Psoas muscle (tissue), 8 donors: Measurements from ENCODE around the gene CACNA1C. TPM values are rescaled to one million over a fixed set of nuclear protein-coding genes. Genes with fewer than 3 reads are reported as not detected.

Source experiments
- ATAC-seq, 4 donors: fragments of 200-7000 bp; cut with Tn5 transposase; one replicate each; pipeline ENCODE4 v1.9.1; 2020; ENCODE audit warnings: moderate library complexity in 3 of 4, mild to moderate bottlenecking in 2 of 4
- DNase-seq, 2 donors: peaks; one replicate each; pipeline ENCODE4 v3.0.0-alpha.2; 2020
- H3K27ac ChIP-seq: fragments of 200-600 bp; one replicate; pipeline ENCODE4 v1.8.0; 2022
- H3K27me3 ChIP-seq, 3 donors: fragments of 200-600 bp in 1 of 3; one replicate each; pipeline versions ENCODE4 v1.6.1 to v1.8.0; 2013 to 2022; ENCODE audit warnings: low read length in 2 of 3, mild to moderate bottlenecking in 2 of 3, moderate library complexity in 1 of 3; ENCODE audit not compliant: insufficient read depth in 3 of 3
- H3K36me3 ChIP-seq, 2 donors: fragments of 200-600 bp in 1 of 2; one replicate each; pipeline versions ENCODE4 v1.6.1 to v1.8.0; 2013 to 2022; ENCODE audit warnings: low read depth in 1 of 2, mild to moderate bottlenecking in 1 of 2, moderate library complexity in 1 of 2; ENCODE audit not compliant: insufficient read depth in 1 of 2
- H3K4me1 ChIP-seq: fragments of 200-600 bp; one replicate; pipeline ENCODE4 v1.8.0; 2022
- H3K4me3 ChIP-seq: fragments of 200-600 bp; one replicate; pipeline ENCODE4 v1.8.0; 2022; ENCODE audit warnings: mild to moderate bottlenecking
- H3K9me3 ChIP-seq: fragments of 200-600 bp; one replicate; pipeline ENCODE4 v1.8.0; 2022
- CTCF ChIP-seq: fragments of 200-600 bp; IDR thresholded peaks from one replicate; pipeline ENCODE4 v1.8.0; 2022; ENCODE audit warnings: antibody characterized with exemption
- WGBS, 3 donors: extraction: QIAGEN DNeasy Blood & Tissue Kit; methylation state at CpG; one replicate each; pipeline versions ENCODE4 v1.1.6 to v1.1.7; 2013; 5-methylcytosine and 5-hydroxymethylcytosine counted together
- intact Hi-C, 2 donors: fragments of 100-400 bp; cut with DNase I; formaldehyde crosslinking; loops; one replicate each; pipeline versions ENCODE4 v1.11.0 to v1.14.2; 2022
- polyA plus RNA-seq, 3 donors: library from polyadenylated mRNA; stranded (reverse); fragments of 200-250 nt; gene quantifications; one replicate each; pipeline ENCODE4 v1.2.3, GENCODE V29; 2013
- total RNA-seq, 4 donors: library from RNA; stranded (reverse); fragmentation: NEBNext Ultra II Directional in 2 of 4; extraction: Animal tissue kit (Norgen Biotek cat#: 25700) in 2 of 4; gene quantifications; one replicate each; pipeline versions ENCODE4 v1.2.1 to v1.2.4, GENCODE V29; 2021 to 2023
- donor health status: healthy with polysubstance abuse.
- donor health status: DM: no; HTN: no; CAD: no; lungs with moderate emphysema.
- donor health status: Bipolar disorder and iron deficiency.
- donor health status: healthy.
- donor health status: DM: yes; HTN: yes; CAD: no.
- donor health status: DM: no; HTN: no; CAD: no.
- donor health status: DM: no; HTN: no; CAD: no.
- donor health status: DM: yes; HTN: yes; CAD: no.

CACNA1C gene
- total and polyA plus RNA-seq, 7 donors, result 0.26 to 2.9 (median 0.95) TPM

GRCh38 chr12:2395354-2395977 is 342.7 kb downstream of the CACNA1C start:
- no peaks in the 10 kb centered on the region for H3K36me3 ChIP-seq
- H3K4me1 ChIP-seq, result no peaks in the 10 kb centered on the region
- ATAC-seq (peak; percentile 40 to 67 (median 55)), DNase-seq (peak; percentile 34 to 61)
- H3K9me3 ChIP-seq, result no peaks in the 10 kb centered on the region
- H3K4me3 ChIP-seq, result no peak overlapping the region
- TF ChIP-seq CTCF, result peak; percentile 73
- H3K27me3 ChIP-seq, result no peaks in the 10 kb centered on the region
- H3K27ac ChIP-seq, result no peak overlapping the region
- intact Hi-C loops, result no loop called here
- 63 to 68% (median 64%) methylated on average over 8 of the region's 8 CpGs for WGBS, 3 donors

GRCh38 chr12:2396448-2396871 is 343.7 kb downstream of the CACNA1C start:
- H3K4me1 ChIP-seq, result no peaks in the 10 kb centered on the region
- no peaks in the 10 kb centered on the region for H3K36me3 ChIP-seq
- WGBS, 3 donors, result 43 to 59% (median 50%) methylated on average over 6 of the region's 6 CpGs
- H3K9me3 ChIP-seq, result no peaks in the 10 kb centered on the region
- H3K4me3 ChIP-seq, result no peak overlapping the region
- DNase-seq (peak; percentile 48 to 51), ATAC-seq (peak in 3 of 4 donors; percentile 37 to 53 (median 40))
- no peaks in the 10 kb centered on the region for H3K27me3 ChIP-seq
- no peak for TF ChIP-seq CTCF
- intact Hi-C loops, result no loop called here
- no peak overlapping the region for H3K27ac ChIP-seq

GRCh38 chr12:2397356-2398045 is 344.7 kb downstream of the CACNA1C start:
- DNase-seq, result no peak
- no peak overlapping the region for H3K4me3 ChIP-seq
- no peaks in the 10 kb centered on the region for H3K36me3 ChIP-seq
- no peaks in the 10 kb centered on the region for H3K27me3 ChIP-seq
- TF ChIP-seq CTCF, result no peak
- no peak overlapping the region for H3K27ac ChIP-seq
- intact Hi-C loops, result no loop called here
- no peaks in the 10 kb centered on the region for H3K9me3 ChIP-seq
- no peaks in the 10 kb centered on the region for H3K4me1 ChIP-seq
- 90 to 91% (median 91%) methylated on average over 11 of the region's 11 CpGs for WGBS, 3 donors
- no peak for ATAC-seq

GRCh38 chr12:2401040-2401439 is 348.3 kb downstream of the CACNA1C start:
- intact Hi-C loops, result no loop called here
- ATAC-seq (no peak), DNase-seq (peak in 1 of 2 donors; percentile 10)
- Histone ChIP-seq H3K27me3 (no peaks in the 10 kb centered on the region), H3K36me3 (no peaks in the 10 kb centered on the region), H3K27ac (no peak overlapping the region), H3K4me1 (no peaks in the 10 kb centered on the region), H3K9me3 (no peaks in the 10 kb centered on the region), H3K4me3 (no peak overlapping the region)
- TF ChIP-seq CTCF, result no peak
- WGBS, 3 donors, result 56 to 62% (median 58%) methylated on average over 2 of the region's 2 CpGs
